Measurements from ENCODE around the gene RHBDL3. TPM values are rescaled to one million over a fixed set of nuclear protein-coding genes. Genes with fewer than 3 reads are reported as not detected.

Gene RHBDL3
- total RNA-seq, 4 donors from 2014 or later: 0.22 to 0.34 (median 0.33) TPM; not detected in 1

DNA sequence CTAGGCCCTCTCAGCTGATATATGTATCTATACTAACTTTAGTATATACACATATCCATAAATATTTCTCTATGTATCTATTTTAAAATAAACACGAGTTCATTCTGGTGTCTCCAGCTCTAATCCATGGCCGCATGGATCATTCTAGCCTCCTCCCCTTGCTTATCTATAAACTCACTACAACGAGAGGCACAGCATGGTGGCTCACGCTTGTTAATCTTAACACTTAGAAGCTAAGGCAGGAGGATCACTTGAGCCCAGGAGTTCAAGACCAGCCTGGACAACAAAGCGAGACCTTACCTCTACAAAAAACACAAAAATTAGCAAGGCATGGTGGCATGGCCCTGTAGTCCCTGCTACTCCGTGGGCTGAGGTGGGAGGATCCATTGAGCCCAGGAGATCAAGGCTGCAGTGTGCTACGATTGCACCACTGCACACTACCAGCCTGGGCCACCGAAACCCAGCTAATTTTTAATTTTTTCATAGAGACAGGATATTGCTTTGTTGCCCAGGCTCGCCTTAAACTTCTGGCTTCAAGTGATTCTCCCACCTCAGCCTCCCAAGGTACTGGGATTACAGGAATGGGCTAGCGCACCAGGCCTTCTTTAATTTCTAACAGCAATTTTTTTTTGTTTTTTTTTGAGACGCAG, 80.4 kb downstream of the RHBDL3 start:
- TF ChIP-seq, protein P1, sequence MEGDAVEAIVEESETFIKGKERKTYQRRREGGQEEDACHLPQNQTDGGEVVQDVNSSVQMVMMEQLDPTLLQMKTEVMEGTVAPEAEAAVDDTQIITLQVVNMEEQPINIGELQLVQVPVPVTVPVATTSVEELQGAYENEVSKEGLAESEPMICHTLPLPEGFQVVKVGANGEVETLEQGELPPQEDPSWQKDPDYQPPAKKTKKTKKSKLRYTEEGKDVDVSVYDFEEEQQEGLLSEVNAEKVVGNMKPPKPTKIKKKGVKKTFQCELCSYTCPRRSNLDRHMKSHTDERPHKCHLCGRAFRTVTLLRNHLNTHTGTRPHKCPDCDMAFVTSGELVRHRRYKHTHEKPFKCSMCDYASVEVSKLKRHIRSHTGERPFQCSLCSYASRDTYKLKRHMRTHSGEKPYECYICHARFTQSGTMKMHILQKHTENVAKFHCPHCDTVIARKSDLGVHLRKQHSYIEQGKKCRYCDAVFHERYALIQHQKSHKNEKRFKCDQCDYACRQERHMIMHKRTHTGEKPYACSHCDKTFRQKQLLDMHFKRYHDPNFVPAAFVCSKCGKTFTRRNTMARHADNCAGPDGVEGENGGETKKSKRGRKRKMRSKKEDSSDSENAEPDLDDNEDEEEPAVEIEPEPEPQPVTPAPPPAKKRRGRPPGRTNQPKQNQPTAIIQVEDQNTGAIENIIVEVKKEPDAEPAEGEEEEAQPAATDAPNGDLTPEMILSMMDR (IDR thresholded peaks at IDR 0.05; ENCODE audit: low read depth): no peak

DNA sequence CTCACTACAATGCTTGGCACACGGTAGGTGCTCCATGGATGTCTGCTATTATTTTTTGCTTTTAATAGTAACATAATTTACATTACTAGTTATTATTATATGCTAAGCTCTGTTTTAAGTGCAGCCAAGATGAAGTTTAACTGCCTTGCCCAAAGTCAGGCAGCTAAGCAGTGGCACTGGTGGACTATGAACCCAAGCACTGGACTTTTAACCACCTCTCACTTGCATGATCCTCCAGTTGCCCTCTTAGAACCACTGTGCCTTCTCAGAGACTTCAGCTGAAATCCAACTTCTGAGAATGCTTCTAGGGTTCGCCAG, 82.8 kb downstream of the RHBDL3 start:
- TF ChIP-seq, protein P1 (IDR thresholded peaks at IDR 0.05; ENCODE audit: low read depth): no peak

DNA sequence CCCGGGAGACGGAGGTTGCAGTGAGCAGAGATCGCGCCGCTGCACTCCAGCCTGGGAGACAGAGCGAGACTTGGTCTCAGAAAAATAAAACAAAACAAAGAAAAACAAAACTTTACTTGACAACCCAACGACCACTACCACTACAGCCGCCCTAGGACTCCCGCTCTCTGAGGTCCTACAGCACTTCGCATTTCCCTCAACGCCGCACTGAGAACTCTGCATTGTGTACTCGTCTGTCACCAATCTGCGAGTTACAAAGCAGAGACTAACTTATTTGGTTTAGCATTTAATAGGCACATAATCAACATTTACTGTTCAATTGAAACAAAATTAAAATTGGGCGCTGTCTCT, 83.8 kb downstream of the RHBDL3 start:
- TF ChIP-seq, protein P1 (IDR thresholded peaks at IDR 0.05; ENCODE audit: low read depth): no peak

DNA sequence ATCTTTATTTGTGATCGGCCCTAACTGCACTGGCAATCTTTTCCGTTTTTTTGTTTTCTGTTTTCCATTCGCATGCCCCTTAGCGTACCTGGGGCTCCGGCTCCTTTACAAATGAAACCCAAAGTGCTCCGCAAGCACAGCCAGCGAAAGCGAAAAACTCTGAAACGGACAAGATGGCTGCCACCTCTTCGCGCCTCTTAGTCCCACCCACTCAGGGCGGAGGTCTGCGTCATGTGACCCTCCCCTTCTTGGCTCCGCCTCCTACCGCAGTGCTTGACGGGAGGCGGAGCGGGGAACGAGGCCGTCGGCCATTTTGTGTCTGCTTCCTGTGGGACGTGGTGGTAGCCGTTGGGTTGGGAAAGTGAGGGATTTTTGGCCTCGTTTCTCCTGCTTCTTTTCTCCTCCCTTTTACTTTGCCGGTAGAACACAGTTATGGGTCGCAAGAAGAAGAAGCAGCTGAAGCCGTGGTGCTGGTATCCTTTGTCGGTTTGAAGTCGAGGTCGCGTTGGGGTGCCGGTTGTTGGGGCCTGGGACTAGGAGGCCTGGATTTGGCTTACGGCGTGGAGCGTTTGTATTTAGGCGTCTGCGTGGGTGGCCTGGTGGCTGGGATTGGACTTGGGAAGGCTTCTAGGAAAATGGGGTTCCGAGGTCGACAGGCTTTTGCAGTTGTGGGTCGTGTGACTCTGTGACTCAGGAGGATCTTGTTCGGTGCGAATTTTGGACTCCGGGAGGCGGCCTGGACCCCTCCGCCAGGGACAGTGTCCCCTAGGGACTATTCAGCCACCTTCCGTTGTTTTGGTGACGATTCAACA, 84.4 kb downstream of the RHBDL3 start, which contains the start of gene ZNF207:
Gene ZNF207, plus strand, starts transcription at position 304 of the 812 bp plus-strand sequence. Its CDS starts 129 bp downstream, at position 433.
- TF ChIP-seq, protein P1 (IDR thresholded peaks at IDR 0.05; ENCODE audit: low read depth): no peak

DNA sequence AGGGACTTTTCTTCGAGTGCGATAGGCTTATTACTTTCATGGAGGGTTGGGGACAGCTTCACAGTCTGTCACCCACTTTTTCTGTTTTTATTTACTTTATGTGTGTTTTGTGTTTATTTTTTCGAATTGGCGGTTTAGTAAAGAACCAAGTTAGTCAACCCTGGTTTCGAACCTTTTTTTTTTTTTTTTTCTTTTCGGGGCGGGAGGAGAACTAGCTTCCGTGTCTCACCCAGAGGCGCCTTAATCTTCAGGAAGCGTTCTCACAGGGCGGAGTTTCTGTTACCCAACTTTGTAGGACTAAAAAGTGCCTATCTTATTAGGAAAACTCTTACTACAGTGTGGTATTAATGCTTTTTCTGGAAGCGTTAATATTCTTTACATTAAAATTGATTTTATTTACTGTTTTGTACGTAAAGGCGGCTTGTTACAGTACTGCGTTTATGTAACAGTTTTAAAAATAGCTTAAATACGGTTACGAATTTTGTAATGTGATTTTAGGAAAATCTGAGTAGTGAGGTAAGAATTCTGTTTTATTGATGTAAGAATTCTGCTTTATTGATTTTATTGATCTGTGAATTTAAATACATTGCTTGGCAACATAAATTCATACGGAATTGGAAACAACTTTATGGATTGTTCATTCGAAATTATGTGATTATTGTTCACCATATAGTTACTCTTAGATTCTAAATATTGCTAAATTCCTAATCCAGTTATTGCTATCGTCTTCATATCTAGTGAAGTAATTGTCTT, 85.2 kb downstream of the RHBDL3 start:
- TF ChIP-seq, protein P1 (IDR thresholded peaks at IDR 0.05; ENCODE audit: low read depth): no peak

DNA sequence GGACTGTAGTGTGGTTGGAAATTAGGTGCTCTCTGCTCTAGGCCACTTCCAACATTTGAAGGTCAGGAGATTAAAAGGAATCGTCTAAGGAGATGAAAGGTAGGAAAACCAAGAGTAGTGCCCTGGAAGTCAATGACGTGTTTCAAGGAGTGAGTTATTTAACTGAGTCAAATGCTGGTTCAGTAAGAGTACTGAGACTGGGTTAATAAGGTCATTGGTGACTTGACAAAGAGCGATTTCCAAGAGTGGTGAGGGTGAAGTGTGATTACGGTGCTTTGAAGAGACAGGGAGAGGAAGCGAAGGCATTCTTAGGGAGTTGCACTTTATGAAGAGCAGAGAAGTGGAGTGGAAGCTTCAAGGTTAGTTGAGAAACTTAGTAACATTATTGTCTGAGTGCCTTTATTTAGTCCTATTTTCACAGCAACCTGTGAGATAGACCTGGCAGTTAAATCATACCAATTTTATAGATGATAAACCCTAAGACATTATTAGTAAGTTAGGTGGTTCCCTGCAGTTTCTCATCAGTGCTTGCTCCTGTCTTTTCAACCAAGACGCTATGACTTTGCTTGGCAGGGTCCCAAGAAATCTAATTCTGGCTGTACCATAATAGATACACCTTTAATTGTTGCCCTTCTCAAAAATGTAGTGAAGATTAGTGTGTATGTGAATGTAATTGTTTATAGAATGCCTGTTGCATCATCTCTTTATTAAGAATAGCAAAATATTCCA, 90.2 kb downstream of the RHBDL3 start:
- TF ChIP-seq, protein P1 (IDR thresholded peaks at IDR 0.05; ENCODE audit: low read depth): no peak
